Ecto neural progenitor cell (in vitro differentiated cells): ENCODE measurements around the gene EPHA8.

Source experiments
- DNase-seq: peaks from one replicate; pipeline ENCODE4 v3.0.0-alpha.2; 2018; ENCODE audit warnings: low spot score

EPHA8 gene

DNA sequence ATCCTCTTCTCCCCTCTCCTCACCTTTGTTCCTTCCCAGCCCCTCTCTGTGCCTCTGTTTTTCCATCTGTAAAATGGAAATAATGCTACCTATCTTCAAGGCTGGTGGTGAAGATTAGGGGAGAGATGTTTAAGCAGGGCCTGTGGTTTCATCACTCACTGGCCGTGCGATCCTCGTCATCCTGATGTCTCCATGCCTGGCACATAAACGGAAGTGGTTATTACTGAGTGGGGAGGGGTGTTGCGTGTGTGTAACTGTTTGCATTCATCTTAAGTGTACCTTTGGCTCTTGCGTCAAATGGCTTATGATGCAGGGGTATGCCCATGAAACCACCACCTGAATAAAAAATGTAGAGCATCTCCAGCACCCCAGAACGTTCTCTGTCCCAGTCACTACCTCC lies 56.0 kb downstream of the EPHA8 start:
- no peak for DNase-seq

DNA sequence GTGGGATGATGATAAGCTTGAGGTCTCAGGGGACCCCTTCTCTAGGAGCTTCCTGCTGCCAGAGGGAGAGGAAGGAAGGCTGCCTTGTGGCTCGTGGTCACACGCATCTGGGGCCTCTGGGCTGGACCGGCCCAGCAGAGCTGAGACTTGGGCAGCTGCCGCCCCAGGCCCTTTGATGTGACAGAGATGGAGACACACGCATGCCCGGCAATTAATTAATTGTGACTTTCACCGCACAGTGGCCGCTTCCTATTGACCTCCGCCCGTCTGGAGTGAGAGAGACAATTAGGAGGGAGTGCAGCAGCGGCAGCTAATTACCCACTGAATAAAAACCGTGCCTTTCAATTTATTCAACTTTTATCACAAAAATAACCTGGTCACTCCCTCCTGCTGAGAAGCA lies 56.5 kb downstream of the EPHA8 start:
- no peak for DNase-seq

GRCh38 chr1:22621761-22622160 lies 58.5 kb downstream of the EPHA8 start:
- DNase-seq = no peak

DNA sequence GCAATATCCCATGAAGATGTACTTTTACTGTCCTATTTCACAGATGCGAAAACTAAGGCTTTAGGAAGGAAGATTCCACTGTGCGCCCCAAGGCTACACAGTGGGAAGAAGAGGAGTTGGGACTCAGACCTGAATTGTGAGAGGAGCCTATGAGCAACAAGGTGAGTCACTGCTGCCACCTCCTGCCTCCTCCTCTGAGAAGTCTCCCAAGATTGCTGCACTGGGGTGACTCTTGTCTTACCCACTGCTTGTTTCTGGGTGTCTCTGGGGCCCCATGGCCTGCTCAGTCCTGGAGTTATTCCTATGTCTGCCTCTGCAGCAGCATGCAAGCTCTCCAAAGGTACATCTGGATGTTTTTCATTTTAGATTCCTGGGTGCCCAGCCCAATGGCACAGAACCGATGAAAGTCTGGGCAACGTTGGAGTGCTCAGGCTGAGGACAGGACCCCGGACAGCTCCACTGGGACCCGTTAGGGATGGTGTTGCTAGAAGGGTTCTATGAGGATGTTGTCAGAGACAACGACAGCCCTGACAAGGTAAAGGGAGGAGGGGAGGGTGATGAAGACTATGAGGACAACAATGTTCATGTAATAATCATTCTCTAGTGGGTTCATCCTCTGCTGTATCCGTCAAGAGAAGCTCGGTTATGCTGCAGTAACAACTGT lies 62.1 kb downstream of the EPHA8 start:
- no peak for DNase-seq

- no peak for DNase-seq
Observed at GRCh38 chr1:22626237-22627157, 63.2 kb downstream of the EPHA8 start.

- DNase-seq = no peak
Observed at GRCh38 chr1:22627331-22627730, 64.0 kb downstream of the EPHA8 start.

DNA sequence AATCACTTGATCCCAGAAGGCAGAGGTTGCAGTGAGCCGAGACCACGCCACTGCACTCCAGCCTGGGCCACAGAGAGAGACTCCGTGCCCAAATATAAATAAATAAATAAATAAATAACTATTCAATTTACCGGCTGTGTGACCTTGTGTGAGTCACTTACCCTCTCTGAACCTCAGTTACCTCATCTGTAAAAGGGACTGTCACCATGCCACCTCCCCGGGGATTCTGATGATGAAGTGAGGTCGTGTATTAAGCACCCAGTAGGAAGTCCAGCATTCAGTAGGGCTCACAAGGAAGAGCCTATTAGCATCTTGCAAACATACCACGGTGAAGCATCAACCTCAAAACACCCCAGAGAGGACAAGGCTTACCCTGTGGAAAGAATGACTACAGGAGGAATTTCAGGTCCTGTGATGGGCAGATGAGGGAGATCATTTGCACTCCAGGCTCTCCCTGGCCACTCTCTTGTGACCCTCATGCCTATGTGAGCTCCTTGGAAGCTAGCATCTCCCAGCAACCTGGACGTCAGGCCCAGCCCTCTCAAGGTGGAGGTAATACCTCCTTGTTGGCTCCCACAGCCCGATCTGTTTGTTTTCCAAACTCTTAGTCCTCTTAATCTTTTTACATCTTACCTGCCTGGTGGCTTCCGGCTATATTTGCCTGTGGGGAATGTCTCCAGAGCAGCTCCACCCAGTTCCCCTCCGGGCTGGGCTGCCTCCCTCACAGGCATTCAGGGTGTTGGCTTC lies 65.6 kb downstream of the EPHA8 start:
- DNase-seq = no peak

GRCh38 chr1:22629886-22630285 lies 66.6 kb downstream of the EPHA8 start:
- DNase-seq = no peak

DNA sequence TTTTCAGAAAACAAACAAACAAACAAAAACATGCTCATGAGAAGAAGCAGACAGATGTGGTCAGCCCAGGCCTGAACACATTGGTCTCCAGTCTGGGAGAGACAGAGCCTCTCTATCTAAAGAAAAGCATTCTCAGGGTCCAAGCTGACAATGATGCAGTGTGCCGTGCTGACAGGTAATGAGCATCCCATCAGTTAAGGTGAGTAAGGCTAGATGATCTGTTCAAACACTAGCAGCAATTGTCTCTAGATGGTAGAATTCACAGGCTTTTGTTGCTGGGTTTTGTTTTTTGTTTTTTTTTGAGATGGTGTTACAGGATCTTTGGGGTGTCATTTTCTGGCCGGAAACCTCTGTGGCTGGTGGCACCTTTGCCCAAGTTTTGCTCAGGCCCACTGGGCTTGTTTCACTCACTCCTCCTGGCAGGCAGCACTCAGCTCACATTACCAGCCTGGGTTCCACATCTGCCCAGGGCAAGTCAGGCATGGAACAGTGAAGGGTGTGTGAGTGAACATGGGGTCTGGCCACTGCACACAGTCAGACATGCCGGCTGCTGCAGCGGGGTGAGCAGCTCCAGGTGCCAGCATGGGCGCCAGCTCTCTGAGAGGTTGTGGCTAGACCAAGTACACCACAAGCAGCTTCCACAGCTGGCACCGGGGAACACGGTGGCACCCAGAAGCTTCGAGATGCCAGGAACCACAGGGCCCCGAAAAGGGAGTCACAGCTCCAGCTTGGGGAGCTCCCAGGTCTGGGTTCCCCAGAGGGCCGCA lies 70.6 kb downstream of the EPHA8 start:
- no peak for DNase-seq

DNA sequence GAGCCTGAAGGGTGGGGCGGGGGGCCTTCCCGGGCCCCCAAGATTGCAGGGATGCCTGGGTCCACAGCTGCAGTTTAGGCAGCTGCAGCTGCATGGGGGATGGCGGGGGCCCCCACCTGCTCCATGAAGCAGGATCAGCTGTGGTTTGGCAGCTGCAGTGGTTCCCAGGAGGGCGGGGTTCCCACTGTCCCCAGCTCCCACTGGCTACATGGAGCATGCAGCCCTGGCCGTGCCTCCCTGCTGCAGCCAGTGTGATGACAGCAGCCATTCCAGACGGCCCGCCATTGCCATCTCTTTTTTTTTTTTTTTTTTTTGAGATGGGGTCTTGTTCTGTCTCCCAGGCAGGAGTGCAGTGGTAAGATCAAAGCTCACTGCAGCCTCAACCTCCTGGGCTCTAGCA lies 72.1 kb downstream of the EPHA8 start:
- no peak for DNase-seq

- no peak for DNase-seq
Observed at GRCh38 chr1:22636353-22636752, 73.1 kb downstream of the EPHA8 start, which contains the start of gene C1QA. TSS of gene C1QA (plus strand) at chr1:22636628. CDS start at chr1:22637617, 989 bp downstream.

DNA sequence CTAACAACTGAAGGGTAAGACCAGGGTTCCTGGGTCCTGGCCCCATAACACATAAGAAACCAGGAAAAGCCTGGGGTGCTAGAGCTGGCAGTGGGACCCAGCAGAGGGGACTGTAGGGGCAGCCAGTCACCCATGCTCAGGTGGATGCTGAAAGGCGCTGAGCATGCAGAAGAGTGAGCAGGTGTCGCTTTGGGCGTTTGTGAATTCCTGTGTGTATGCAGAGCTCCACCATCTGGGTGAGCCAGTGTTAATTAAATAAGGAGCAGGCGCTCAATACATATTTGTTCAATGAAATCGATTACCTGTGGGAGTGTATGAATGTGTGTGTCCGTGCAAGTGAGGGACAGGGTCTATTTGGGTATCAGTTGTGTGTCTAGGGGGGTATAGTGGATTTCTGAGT lies 73.6 kb downstream of the EPHA8 start:
- DNase-seq = no peak

- no peak for DNase-seq
Observed at GRCh38 chr1:22637907-22638445, 74.7 kb downstream of the EPHA8 start.

DNA sequence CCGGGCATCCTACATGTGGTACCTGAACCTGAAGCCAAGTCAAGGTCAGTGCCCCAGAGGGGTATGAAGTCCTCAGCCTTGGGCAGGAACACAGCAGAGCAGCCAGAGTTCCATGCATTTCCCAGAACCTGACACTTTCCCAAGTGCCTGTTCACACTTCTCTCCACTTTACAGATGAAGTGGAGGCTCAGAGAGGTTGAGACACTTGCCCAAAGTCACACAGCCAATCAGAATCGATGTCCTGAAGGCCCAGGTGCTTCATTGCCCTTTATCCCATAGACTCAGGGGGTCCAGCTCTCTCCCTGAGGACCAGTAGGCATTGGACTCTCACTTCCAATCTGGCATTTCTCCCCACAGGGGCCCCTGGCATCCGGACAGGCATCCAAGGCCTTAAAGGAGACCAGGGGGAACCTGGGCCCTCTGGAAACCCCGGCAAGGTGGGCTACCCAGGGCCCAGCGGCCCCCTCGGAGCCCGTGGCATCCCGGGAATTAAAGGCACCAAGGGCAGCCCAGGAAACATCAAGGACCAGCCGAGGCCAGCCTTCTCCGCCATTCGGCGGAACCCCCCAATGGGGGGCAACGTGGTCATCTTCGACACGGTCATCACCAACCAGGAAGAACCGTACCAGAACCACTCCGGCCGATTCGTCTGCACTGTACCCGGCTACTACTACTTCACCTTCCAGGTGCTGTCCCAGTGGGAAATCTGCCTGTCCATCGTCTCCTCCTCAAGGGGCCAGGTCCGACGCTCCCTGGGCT lies 75.4 kb downstream of the EPHA8 start:
- DNase-seq = no peak

GRCh38 chr1:22639286-22639685 lies 76.0 kb downstream of the EPHA8 start:
- DNase-seq = no peak

GRCh38 chr1:22641247-22641646 lies 78.0 kb downstream of the EPHA8 start:
- no peak for DNase-seq

DNA sequence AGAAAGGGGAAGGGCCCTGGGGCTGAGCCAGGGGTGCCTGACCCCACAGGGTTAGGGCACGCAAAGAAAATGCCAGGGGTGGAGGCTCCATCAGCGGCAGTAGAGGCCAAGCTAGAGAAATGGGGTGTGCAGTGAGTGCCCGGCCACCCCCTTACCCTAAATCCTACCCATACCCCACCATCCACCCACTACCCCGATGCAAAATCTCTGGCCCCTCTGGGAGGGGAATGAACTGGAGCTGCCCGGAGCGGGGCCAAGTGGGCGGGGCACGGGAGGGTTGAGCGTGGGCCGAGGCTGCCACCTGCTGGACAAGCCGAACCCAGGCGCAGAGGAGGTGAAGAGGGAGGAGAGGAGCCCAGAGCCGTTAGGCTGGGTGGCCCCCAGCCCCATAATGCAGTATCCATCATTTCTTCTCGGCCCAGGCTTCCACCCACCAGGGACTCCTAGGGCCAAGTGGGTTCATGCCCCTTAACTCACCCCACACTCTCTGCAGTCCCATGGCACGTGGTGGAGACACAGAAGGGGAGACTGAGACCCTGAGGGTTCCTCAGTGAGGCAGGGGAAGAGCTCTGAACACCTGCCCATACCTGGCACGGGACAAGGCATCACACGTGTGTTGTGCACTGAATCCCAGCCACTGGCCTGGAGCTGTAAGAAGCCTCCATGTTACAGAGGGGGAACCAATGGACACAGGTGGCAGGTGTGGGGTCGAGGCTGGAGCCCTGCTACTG lies 78.8 kb downstream of the EPHA8 start:
- DNase-seq = peak; percentile 89

GRCh38 chr1:22643381-22643780 lies 80.1 kb downstream of the EPHA8 start, which contains the start of gene C1QC:
TSS of gene C1QC (plus strand) at chr1:22643633. CDS start at chr1:22644024, 391 bp downstream.
- DNase-seq = no peak

DNA sequence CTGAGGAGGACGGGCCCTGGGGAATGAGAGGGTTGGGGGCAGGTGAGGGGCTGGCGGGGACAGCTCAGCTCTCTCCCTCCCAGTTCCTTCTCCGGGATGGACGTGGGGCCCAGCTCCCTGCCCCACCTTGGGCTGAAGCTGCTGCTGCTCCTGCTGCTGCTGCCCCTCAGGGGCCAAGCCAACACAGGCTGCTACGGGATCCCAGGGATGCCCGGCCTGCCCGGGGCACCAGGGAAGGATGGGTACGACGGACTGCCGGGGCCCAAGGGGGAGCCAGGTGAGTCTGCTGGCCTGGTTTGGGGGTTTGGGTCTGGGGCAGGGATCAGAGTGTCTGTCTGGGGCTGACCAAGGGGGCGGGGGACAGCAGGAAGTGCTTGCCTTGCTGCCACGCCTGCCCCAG lies 80.6 kb downstream of the EPHA8 start:
- DNase-seq = no peak

- no peak for DNase-seq
Observed at GRCh38 chr1:22645931-22646330, 82.6 kb downstream of the EPHA8 start.
